ENCODE measurements around the gene HIBADH. TPM values are rescaled to one million over a fixed set of nuclear protein-coding genes. Genes with fewer than 3 reads are reported as not detected.
"Not testable (repeated sequence)": the region's sequence is repeated elsewhere in the genome, so short reads cannot be mapped to it uniquely, and the experiment has no call there.

HIBADH gene
- total RNA-seq, 1 experiment from 2014 or later, result 23.2 TPM

DNA sequence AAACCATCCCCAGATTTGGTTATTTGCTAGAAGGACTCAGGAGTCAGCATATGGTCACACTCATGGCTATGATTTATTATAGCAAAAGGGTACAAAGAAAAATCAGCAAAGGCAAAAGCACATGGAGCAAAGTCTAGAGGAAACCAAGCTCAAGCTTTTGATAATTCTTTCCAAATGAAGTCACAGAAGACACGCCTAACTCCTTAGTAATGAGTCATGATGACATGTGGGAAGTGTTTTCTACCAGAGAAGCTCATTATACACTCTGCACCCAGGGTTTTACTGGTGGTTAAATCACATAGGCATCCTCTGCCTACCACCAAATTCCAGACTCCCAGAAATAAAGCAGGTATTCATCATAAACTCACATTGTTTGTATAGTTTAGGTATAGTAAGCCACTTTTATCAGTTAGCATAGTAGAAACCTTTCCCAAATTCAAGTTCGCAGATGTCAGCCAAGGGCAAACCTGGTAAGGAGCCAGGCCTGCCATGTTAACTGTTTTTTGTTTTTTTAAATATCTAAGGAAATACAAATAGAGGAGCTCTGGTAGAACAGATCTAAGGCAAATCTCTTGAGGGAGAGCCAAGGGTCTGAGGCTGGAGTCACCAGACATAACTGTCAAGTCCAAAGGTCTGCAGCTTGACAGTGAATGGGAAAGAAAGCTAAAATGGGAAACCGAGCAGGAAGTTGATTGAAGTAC lies 15.4 kb upstream of the HIBADH start:
- Histone ChIP-seq H4K8ac (replicated peaks; ENCODE audit: insufficient read length, low read depth, low read length) (no peak overlapping the region), H3K79me1 (ENCODE audit: insufficient read depth, low read depth, low read length, poor library complexity, severe bottlenecking) (no peaks in the 10 kb centered on the region), H2BK5ac (ENCODE audit: insufficient read length, low read length) (no peak overlapping the region), H3K4ac (ENCODE audit: low read depth, low read length) (no peak overlapping the region), H3K27ac (ENCODE audit: insufficient read length, low read depth, low read length) (no peak overlapping the region), H3K9ac (ENCODE audit: extremely low read depth, insufficient read length, low read length) (no peak overlapping the region), H4K5ac (ENCODE audit: insufficient read length, low read depth, low read length) (no peak overlapping the region), H3K56ac (ENCODE audit: insufficient read length, low read depth, low read length) (no peak overlapping the region), H3K23me2 (ENCODE audit: insufficient read length, low read depth, low read length, poor library complexity, severe bottlenecking) (no peaks in the 10 kb centered on the region), H3K27me3 (ENCODE audit: insufficient read depth, low read length) (no peaks in the 10 kb centered on the region), H3K18ac (ENCODE audit: insufficient read length, low read depth, low read length) (no peak overlapping the region), H2BK12ac (ENCODE audit: insufficient read length, low read depth, low read length) (no peak overlapping the region), H4K20me1 (ENCODE audit: control insufficient read depth, insufficient read depth, insufficient read length) (no peaks in the 10 kb centered on the region), H2BK15ac (ENCODE audit: low read depth, low read length) (no peak overlapping the region), H2AFZ (ENCODE audit: low read length) (no peak overlapping the region), H3K14ac (ENCODE audit: insufficient read depth, low read length) (no peak overlapping the region), H3K4me1 (ENCODE audit: insufficient read depth, low read length) (no peaks in the 10 kb centered on the region), H3K4me2 (ENCODE audit: insufficient read depth, insufficient read length, low read length) (no peak overlapping the region), H4K91ac (ENCODE audit: insufficient read length, low read depth, low read length) (no peak overlapping the region), H3T11ph (ENCODE audit: low read length) (no peak overlapping the region), H3K79me2 (ENCODE audit: insufficient read depth, low read length) (no peaks in the 10 kb centered on the region), H2BK120ac (ENCODE audit: low read depth, low read length, poor library complexity, severe bottlenecking) (no peak overlapping the region), H3K9me3 (ENCODE audit: control insufficient read depth, low read depth, low read length) (no peaks in the 10 kb centered on the region), H2AK5ac (ENCODE audit: insufficient read length, low read length) (no peak overlapping the region), H2BK20ac (ENCODE audit: low read depth, low read length, poor library complexity, severe bottlenecking) (no peak overlapping the region), H3K23ac (ENCODE audit: insufficient read length, low read depth, low read length) (no peak overlapping the region)
- DNase-seq, result no peak
- Mint-ChIP-seq H3K9me3 (no peaks in the 10 kb centered on the region; a peak in 2 of 5 replicates), H3K27me3 (ENCODE audit: low read depth) (no peaks in the 10 kb centered on the region), H3K27ac (no peak overlapping the region), H3K4me3 (no peak overlapping the region), H3K4me1 (no peaks in the 10 kb centered on the region), H3K36me3 (ENCODE audit: insufficient read depth in 1 of 3, low read depth in 3 of 3) (no peaks in the 10 kb centered on the region)
- no CpG with 5 or more reads among the region's 3 CpGs for WGBS (ENCODE audit: extremely low coverage, insufficient read length, low lambda C conversion rate)
- TF ChIP-seq CTCF (conservative IDR thresholded peaks at IDR 0.05), result no peak

DNA sequence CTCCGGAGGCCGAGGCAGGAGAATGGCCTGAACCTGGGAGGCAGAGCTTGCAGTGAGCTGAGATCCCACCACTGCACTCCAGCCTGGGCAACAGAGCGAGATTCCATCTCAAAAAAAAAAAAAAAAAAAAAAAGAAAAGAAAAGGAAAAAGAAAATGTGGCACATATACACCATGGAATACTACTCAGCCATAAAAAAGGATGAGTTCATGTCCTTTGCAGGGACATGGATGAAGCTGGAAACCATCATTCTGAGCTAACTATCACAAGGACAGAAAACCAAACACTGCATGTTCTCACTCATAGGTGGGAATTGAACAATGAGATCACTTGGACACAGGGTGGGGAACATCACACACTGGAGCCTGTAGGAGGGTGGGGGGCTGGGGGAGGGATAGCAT lies 11.4 kb upstream of the HIBADH start:
- H2BK15ac ChIP-seq (ENCODE audit: low read depth, low read length); H4K91ac ChIP-seq (ENCODE audit: insufficient read length, low read depth, low read length); H4K8ac ChIP-seq (replicated peaks; ENCODE audit: insufficient read length, low read depth, low read length); H2AFZ ChIP-seq (ENCODE audit: low read length); H3K18ac ChIP-seq (ENCODE audit: insufficient read length, low read depth, low read length); H3K4me3 Mint-ChIP-seq; H4K5ac ChIP-seq (ENCODE audit: insufficient read length, low read depth, low read length); H3K4me1 ChIP-seq (ENCODE audit: insufficient read depth, low read length); H3K9me3 Mint-ChIP-seq; H4K20me1 ChIP-seq (ENCODE audit: control insufficient read depth, insufficient read depth, insufficient read length); H3K9me3 ChIP-seq (ENCODE audit: control insufficient read depth, low read depth, low read length); H3K36me3 Mint-ChIP-seq (ENCODE audit: insufficient read depth in 1 of 3, low read depth in 3 of 3); H3K56ac ChIP-seq (ENCODE audit: insufficient read length, low read depth, low read length); H3K14ac ChIP-seq (ENCODE audit: insufficient read depth, low read length); H3K79me1 ChIP-seq (ENCODE audit: insufficient read depth, low read depth, low read length, poor library complexity, severe bottlenecking); H2BK120ac ChIP-seq (ENCODE audit: low read depth, low read length, poor library complexity, severe bottlenecking); H3K27ac Mint-ChIP-seq; H3K9ac ChIP-seq (ENCODE audit: extremely low read depth, insufficient read length, low read length); H3T11ph ChIP-seq (ENCODE audit: low read length); H3K27me3 ChIP-seq (ENCODE audit: insufficient read depth, low read length); H3K4me2 ChIP-seq (ENCODE audit: insufficient read depth, insufficient read length, low read length); DNase-seq; H2BK20ac ChIP-seq (ENCODE audit: low read depth, low read length, poor library complexity, severe bottlenecking); H3K79me2 ChIP-seq (ENCODE audit: insufficient read depth, low read length); H2BK5ac ChIP-seq (ENCODE audit: insufficient read length, low read length); H2BK12ac ChIP-seq (ENCODE audit: insufficient read length, low read depth, low read length); H3K4ac ChIP-seq (ENCODE audit: low read depth, low read length); H3K27me3 Mint-ChIP-seq (ENCODE audit: low read depth); H3K4me1 Mint-ChIP-seq; H3K23me2 ChIP-seq (ENCODE audit: insufficient read length, low read depth, low read length, poor library complexity, severe bottlenecking); H3K27ac ChIP-seq (ENCODE audit: insufficient read length, low read depth, low read length); H2AK5ac ChIP-seq (ENCODE audit: insufficient read length, low read length); H3K23ac ChIP-seq (ENCODE audit: insufficient read length, low read depth, low read length): not testable (repeated sequence)
- no CpG with 5 or more reads among the region's 3 CpGs for WGBS (ENCODE audit: extremely low coverage, insufficient read length, low lambda C conversion rate)

Data from H9 (cell line).